Astrocyte of the spinal cord (primary cell): Measurements from ENCODE around the gene GOT1.

ENCODE experiments used
- DNase-seq: peaks from one replicate; pipeline ENCODE4 v3.0.0; 2011; ENCODE audit warnings: low read depth, low spot score
- H3K4me3 ChIP-seq: 2 replicates; pipeline ENCODE4 v1.5.1; 2011; ENCODE audit warnings: low read depth, mild to moderate bottlenecking, low read length, moderate library complexity
- in situ Hi-C: cut with HindIII; loops from 2 replicates; pipeline ENCODE4 v1.10.0; 2017; ENCODE audit warnings: low sequenced_read_pairs
- TF ChIP-seq, protein P1 (sequence below): IDR thresholded peaks from 2 replicates; pipeline ENCODE4 v1.5.1; 2012; ENCODE audit warnings: low read depth, mild to moderate bottlenecking, low read length, inconsistent platforms

The GOT1 gene

DNA sequence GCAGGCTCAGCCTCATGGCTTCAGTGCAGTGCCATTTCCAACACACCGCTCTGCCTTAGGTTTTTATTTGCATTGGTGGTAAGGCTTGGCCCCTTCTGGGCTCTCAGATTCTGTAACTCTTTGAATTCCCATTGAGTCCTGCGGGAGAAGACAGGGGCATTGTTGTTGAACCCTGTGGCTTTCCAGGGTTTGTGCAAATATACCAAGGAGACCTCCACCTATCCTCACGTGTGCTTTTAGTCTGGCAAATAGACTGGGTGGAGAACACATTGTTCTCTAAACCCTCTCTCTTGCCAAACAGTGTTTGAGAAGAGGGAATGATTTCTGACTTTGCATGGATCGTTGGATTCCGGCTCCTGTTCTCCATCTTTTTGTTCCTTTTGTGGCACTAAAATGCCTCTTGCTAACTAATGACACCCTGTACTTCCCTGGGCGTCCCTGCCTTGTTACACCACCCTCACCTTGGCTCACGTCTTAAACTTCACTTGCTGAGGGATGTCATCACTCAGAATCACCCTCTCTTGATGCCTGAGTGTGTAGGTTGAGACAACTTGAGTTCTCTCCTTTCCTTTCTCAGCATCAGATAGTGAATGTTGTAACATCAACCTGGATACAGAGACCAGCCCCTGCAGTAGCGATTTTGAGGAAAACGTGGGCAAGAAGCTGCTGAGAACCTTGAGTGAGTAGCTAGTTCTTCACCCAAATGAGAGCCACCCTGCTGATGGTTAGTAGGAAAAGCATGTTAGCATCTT, 40.5 kb downstream of the GOT1 start:
- H3K4me3 ChIP-seq, result no peak overlapping the region
- in situ Hi-C loops, result no loop called here
- TF ChIP-seq, protein P1, sequence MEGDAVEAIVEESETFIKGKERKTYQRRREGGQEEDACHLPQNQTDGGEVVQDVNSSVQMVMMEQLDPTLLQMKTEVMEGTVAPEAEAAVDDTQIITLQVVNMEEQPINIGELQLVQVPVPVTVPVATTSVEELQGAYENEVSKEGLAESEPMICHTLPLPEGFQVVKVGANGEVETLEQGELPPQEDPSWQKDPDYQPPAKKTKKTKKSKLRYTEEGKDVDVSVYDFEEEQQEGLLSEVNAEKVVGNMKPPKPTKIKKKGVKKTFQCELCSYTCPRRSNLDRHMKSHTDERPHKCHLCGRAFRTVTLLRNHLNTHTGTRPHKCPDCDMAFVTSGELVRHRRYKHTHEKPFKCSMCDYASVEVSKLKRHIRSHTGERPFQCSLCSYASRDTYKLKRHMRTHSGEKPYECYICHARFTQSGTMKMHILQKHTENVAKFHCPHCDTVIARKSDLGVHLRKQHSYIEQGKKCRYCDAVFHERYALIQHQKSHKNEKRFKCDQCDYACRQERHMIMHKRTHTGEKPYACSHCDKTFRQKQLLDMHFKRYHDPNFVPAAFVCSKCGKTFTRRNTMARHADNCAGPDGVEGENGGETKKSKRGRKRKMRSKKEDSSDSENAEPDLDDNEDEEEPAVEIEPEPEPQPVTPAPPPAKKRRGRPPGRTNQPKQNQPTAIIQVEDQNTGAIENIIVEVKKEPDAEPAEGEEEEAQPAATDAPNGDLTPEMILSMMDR, result no peak
- no peak for DNase-seq

DNA sequence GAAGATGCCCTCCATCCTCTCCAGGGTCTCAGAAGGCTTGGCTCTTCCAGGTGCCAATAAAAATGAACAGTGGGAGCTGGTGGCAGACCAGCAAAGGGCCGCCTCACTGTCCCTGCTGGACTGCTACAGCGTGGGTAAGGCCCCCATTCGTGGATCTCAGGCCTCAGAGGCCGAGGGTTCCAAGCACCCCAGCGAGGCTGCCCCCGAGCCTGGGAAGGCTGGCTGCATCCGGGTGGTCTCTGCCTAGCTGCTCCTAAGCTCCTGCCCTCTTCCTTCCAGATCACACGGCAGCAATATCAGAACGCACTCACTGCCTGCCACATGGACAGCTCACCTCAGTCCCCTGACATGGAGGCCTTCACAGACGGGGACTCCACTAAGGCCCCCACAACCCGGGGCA, 42.9 kb downstream of the GOT1 start:
- in situ Hi-C loops, result no loop called here

DNA sequence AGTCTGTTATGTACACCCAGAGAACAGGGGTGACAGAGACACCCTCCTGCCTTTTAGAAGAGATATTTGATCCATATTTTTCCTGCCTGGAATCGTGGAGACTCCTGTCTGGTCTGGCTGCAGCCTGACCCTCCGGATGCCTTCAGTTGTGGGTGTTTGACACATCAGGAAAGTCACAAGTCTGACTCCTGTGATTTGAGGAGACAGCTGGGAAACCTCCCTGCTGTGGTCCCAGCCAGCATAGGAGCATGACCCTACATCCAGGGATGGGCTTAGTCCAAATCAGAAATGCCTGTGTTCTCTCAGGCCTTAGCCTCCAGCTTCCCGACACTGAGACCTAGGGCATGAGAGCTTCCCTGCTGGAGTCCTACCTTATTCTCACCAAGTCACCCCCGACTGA, 43.4 kb downstream of the GOT1 start:
- TF ChIP-seq, protein P1, result no peak
- no peak overlapping the region for H3K4me3 ChIP-seq
- DNase-seq, result no peak
- in situ Hi-C loops, result no loop called here

More for the DNA sequence above, 42.9 kb downstream of the GOT1 start:
- TF ChIP-seq, protein P1, result no peak
- H3K4me3 ChIP-seq, result no peak overlapping the region
- no peak for DNase-seq

DNA sequence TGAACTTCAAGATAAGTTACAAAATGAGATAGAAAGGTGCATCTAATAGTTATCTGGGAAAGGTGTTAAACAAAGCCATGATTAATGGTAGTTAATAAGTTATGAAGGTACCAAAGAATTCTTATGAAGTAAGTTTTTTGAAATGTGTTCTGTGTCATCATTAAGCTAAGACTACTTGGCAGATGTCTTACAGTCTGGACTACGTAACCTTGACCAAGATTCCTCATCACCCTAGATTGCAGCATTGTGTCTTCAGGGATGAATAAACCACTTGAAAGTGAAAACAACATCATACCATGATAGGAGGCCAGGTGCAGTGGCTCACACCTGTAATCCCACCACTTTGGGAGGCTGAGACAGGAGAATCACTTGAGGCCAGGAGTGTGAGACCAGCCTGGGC, 48.2 kb downstream of the GOT1 start:
- TF ChIP-seq, protein P1, result no peak
- in situ Hi-C loops, result no loop called here

DNA sequence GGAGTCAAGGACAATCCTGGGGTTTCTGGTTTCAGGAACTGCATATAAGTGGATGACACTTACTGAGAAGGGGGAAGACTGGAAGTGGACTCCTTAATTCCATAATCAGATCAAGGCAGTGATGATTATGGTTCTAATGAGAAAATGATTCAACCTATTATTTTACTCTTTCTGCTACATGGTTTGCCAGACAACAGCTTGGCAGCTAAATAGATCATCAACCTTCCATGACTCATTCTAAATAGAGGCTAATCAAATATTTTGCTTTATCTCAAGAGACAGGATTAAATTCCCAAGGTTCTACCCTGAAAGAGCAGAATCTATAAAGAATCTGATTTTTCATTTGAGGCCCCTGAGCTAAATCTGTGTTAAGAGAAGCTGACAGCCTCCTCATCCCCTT, 55.0 kb downstream of the GOT1 start:
- in situ Hi-C loops, result no loop called here
- TF ChIP-seq, protein P1, result no peak
- no peak overlapping the region for H3K4me3 ChIP-seq
- DNase-seq, result no peak

More for the DNA sequence above, 48.2 kb downstream of the GOT1 start:
- no peak for DNase-seq
- H3K4me3 ChIP-seq, result no peak overlapping the region

DNA sequence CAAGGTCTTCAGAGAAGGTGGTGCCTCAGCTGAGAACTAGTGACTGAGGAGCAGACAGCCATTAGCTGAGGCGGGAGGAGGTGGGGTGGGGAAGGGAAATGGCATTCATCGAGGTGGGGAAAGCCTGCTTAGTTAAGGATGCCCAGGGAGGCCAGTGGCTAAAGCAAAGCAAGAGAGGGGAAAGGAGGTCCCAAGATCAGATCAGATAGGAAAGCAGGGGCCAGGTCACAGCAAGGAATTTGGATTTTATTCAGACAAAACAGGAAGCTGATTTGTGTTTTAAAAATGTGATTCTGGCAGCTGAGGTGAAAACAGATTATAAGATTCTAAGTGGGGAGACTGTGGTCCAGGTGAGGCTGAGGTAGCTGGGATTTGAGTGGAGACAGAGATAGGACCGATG, 55.5 kb downstream of the GOT1 start:
- in situ Hi-C loops, result no loop called here
- TF ChIP-seq, protein P1, result no peak

More for the DNA sequence above, 55.5 kb downstream of the GOT1 start:
- no peak overlapping the region for H3K4me3 ChIP-seq
- DNase-seq, result no peak
